ENCODE measurements around the gene AKR1D1. TPM values are rescaled to one million over a fixed set of nuclear protein-coding genes. Genes with fewer than 3 reads are reported as not detected.
A peak's percentile ranks its signal among the peaks of the same experiment; 100 is the strongest.

AKR1D1 gene
- total and polyA plus RNA-seq, 2 of the 13 experiments (the other 11 are each of a cell fraction or from before 2014, with no cell fraction given), result 6.9 to 37.0 TPM

DNA sequence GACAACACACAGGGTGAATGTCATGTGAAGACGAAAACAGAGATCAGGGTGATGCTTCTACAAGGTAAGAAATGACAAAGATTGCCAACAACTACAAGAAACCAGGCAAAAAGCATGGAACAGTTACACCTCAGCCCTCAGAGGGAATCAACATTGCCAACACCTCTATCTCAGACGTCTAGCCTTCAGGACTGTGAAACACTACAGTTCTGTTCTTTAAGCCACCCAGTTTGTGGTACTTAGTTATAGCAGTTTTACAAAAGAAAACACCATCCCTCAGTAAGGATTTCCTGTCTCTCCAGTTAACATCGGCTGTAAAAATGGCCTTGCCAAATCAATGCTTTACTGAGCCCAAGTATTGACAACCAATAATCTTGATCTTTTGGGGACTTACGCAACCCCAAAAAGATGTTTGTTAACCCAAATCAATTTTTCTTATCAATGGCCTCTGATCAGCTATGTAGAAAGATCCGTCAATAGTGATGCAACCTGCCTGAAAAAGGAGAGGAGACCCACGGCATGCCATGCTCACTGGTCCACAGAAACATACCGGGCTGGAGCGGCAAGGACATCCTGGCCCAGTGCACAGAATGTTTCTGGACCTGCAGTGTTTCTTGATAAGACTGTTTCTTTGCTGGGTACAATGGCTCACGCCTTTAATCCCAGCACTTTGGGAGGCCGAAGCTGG, 44.0 kb downstream of the AKR1D1 start (continued):
- TF ChIP-seq, protein P1, sequence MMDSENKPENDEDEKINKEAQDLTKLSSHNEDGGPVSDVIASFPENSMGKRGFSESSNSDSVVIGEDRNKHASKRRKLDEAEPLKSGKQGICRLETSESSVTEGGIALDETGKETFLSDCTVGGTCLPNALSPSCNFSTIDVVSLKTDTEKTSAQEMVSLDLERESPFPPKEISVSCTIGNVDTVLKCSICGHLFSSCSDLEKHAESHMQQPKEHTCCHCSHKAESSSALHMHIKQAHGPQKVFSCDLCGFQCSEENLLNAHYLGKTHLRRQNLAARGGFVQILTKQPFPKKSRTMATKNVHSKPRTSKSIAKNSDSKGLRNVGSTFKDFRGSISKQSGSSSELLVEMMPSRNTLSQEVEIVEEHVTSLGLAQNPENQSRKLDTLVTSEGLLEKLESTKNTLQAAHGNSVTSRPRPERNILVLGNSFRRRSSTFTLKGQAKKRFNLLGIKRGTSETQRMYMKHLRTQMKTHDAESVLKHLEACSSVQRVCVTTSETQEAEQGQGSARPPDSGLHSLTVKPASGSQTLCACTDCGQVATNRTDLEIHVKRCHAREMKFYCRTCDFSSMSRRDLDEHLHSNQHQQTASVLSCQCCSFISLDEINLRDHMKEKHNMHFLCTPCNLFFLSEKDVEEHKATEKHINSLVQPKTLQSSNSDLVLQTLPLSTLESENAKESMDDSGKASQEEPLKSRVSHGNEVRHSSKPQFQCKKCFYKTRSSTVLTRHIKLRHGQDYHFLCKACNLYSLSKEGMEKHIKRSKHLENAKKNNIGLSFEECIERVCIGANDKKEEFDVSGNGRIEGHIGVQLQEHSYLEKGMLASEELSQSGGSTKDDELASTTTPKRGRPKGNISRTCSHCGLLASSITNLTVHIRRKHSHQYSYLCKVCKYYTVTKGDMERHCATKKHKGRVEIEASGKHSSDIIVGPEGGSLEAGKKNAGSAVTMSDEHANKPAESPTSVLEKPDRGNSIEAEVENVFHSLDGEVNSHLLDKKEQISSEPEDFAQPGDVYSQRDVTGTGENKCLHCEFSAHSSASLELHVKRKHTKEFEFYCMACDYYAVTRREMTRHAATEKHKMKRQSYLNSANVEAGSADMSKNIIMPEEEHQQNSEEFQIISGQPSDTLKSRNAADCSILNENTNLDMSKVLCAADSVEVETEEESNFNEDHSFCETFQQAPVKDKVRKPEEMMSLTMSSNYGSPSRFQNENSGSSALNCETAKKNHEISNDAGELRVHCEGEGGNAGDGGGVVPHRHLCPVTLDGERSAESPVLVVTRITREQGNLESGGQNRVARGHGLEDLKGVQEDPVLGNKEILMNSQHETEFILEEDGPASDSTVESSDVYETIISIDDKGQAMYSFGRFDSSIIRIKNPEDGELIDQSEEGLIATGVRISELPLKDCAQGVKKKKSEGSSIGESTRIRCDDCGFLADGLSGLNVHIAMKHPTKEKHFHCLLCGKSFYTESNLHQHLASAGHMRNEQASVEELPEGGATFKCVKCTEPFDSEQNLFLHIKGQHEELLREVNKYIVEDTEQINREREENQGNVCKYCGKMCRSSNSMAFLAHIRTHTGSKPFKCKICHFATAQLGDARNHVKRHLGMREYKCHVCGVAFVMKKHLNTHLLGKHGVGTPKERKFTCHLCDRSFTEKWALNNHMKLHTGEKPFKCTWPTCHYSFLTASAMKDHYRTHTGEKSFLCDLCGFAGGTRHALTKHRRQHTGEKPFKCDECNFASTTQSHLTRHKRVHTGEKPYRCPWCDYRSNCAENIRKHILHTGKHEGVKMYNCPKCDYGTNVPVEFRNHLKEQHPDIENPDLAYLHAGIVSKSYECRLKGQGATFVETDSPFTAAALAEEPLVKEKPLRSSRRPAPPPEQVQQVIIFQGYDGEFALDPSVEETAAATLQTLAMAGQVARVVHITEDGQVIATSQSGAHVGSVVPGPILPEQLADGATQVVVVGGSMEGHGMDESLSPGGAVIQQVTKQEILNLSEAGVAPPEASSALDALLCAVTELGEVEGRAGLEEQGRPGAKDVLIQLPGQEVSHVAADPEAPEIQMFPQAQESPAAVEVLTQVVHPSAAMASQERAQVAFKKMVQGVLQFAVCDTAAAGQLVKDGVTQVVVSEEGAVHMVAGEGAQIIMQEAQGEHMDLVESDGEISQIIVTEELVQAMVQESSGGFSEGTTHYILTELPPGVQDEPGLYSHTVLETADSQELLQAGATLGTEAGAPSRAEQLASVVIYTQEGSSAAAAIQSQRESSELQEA (CRISPR knock-in tag; IDR thresholded peaks at IDR 0.05; ENCODE audit: not compliant biosample characterization), result no peak
- TF ChIP-seq ZNF138 (CRISPR knock-in tag; IDR thresholded peaks at IDR 0.05; ENCODE audit: low read depth) (no peak), HOXA3 (CRISPR knock-in tag; IDR thresholded peaks at IDR 0.05) (peak; percentile 74), MTERF4 (CRISPR knock-in tag; IDR thresholded peaks at IDR 0.05) (no peak), ZNF20 (CRISPR knock-in tag; IDR thresholded peaks at IDR 0.05) (no peak), ZNF660 (CRISPR knock-in tag; IDR thresholded peaks at IDR 0.05; ENCODE audit: borderline replicate concordance, low read depth) (no peak), NFE2L1 (CRISPR knock-in tag; IDR thresholded peaks at IDR 0.05; ENCODE audit: borderline replicate concordance) (no peak), CREB1 (IDR thresholded peaks at IDR 0.05) (no peak), CREB1 (CRISPR knock-in tag; IDR thresholded peaks at IDR 0.05) (peak; percentile 72), HNRNPL (IDR thresholded peaks at IDR 0.05; ENCODE audit: low read depth, low read length) (no peak), KDM4B (CRISPR knock-in tag; IDR thresholded peaks at IDR 0.05) (no peak), SMYD3 (CRISPR knock-in tag; IDR thresholded peaks at IDR 0.05) (no peak), IKZF4 (CRISPR knock-in tag; IDR thresholded peaks at IDR 0.05; ENCODE audit: borderline replicate concordance, low read depth, not compliant biosample characterization) (no peak), MED13 (CRISPR knock-in tag; IDR thresholded peaks at IDR 0.05) (peak; percentile 78; the same call in 1 of the 2 replicates), ZNF512B (CRISPR knock-in tag; IDR thresholded peaks at IDR 0.05; ENCODE audit: borderline replicate concordance) (0 out of 2 replicates have a peak, but pooled peaks have one; percentile 57)
- TF ChIP-seq, protein P2, sequence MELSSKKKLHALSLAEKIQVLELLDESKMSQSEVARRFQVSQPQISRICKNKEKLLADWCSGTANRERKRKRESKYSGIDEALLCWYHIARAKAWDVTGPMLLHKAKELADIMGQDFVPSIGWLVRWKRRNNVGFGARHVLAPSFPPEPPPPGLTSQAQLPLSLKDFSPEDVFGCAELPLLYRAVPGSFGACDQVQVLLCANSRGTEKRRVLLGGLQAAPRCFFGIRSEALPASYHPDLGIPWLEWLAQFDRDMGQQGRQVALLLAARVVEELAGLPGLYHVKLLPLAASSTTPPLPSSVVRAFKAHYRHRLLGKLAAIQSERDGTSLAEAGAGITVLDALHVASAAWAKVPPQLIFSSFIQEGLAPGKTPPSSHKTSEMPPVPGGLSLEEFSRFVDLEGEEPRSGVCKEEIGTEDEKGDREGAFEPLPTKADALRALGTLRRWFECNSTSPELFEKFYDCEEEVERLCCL (CRISPR knock-in tag; IDR thresholded peaks at IDR 0.05; ENCODE audit: borderline replicate concordance), result no peak

Measured in HepG2 (cell line).